Measurements from ENCODE around the gene PRDM4.
"Not testable (repeated sequence)": the region's sequence is repeated elsewhere in the genome, so short reads cannot be mapped to it uniquely, and the experiment has no call there.

PRDM4 gene

DNA sequence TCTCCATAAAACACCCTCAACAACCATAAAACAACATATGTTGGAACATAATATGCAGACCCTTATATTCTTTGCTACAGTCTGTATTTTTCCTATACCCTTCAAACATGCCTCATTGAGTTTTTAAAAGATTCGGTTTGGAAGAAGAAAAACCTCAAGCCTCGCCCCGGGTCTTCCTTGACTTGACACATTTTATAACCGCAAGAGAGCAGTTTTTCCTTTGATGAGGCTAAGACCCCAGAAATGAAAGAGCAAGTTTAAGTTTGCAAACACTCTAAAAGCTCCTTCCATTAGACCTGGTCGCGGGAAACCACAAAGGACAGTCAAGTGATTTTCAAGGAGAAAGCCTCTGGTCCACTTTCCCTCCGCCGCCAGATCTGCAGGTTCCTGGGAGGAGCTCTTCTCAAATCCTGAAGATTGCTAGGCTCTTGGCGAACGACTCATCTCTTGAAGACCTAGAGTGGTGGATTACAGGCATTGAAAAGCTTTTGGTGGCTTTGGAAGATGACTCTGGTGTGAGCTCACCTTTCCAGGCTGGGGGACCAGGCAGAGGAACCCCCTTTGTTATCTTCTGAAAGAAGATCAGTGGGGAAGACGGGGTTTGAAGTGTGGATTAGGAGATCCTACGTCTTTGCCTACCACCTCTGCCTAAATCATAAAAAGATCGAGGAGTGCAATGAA, 13.6 kb upstream of the PRDM4 start, which contains the start of gene ASCL4:
ASCL4 (plus strand) TSS at position 356 of the 681 bp plus-strand sequence. CDS start 515 bp downstream, outside the sequence.
- no peak for DNase-seq (ENCODE audit: low spot score)

DNA sequence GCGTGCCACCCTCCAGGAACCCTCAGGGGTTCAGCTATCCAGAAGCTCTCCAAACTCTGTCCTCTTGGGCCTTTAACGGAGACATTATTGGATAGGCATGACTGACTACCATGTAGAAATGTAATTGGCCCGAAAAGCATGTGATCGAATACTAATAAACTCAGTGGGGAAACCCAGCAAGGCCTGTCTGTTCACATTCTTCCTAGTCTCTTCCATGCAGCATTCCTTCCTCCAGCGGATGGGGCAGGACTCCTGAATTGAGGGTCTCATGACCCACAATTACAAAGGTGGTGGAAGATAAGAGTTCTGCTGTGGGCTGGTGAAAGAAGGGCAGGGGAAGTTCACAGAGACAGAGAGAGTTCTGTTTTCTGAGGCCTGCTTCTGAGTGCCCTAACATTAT, 6.5 kb upstream of the PRDM4 start:
- DNase-seq (ENCODE audit: low spot score), result no peak

DNA sequence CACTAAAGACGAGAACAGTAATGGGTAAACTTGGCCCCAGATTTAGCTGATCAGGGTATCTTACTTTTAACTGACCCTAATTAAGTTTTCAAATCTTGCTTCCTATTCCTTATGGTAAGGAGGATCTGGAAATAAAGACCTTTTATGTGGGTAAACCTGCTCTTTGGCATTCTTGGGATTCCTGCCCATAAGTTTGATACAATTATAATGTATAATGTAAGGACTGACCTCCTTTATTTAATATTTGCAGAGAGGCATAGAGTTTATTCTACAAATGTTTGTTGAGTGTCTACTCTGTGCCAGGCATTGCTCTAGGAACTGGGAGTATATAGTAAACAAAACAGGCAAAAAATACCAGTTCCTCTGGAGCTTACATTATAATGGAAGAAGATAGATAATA, 4.4 kb upstream of the PRDM4 start:
- no peak for DNase-seq (ENCODE audit: low spot score)

DNA sequence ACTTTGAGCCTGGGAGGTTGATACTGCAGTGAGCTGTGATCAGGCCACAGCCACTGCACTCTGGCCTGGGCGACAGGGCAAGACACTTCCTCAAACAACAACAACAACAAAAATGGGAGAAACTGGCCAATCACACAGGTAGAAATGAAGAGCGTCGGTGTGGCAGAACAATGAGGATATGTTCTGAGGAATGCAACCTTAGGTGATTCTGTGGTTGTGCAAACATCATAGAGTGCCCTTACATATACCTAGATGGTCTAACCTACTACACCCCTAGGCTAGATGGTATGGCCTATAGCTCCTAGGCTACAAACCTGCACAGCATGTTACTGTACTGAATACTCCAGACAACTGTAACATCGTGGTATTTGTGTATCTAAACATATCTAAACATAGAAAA, 3.7 kb upstream of the PRDM4 start:
- DNase-seq (ENCODE audit: low spot score), result no peak

DNA sequence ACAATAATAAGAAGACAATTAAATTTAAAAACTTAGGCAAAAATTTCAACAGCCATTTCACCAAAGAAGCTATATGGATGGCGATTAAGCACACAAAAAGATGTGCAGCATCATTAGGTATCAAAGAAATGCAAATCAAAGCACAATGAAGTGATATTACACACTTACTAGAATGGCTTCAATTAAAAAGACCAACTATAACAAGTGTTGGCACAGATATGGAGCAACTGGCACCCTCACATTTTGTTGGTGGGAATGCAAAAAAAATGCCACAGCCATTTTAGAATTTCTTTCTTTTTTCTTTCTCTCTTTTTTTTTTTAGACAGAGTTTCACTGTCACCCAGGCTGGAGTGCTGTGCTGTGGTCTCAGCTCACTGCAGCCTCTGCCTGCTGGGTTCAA, 1.9 kb upstream of the PRDM4 start:
- DNase-seq (ENCODE audit: low spot score), result no peak

DNA sequence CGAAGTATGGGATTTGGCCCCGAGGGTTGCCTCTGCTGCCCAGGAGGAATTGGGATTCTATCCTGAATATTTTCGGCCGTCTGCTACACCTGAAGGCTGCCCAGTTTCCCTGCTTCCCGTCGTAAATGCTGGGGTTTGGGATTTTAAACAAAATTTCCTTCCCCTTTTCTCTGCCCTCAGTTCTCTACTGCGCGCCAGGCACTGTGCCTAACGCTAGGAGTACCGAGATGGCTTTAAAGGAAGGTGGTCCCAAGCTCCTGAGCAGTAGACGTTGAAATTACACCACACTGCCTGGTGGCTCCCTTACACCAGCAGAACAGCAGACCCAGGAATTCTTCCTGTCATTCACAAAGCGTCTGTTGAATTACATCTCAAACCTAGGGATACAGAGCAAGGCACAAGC, 566 bp upstream of the PRDM4 start:
- DNase-seq (ENCODE audit: low spot score), result no peak

DNA sequence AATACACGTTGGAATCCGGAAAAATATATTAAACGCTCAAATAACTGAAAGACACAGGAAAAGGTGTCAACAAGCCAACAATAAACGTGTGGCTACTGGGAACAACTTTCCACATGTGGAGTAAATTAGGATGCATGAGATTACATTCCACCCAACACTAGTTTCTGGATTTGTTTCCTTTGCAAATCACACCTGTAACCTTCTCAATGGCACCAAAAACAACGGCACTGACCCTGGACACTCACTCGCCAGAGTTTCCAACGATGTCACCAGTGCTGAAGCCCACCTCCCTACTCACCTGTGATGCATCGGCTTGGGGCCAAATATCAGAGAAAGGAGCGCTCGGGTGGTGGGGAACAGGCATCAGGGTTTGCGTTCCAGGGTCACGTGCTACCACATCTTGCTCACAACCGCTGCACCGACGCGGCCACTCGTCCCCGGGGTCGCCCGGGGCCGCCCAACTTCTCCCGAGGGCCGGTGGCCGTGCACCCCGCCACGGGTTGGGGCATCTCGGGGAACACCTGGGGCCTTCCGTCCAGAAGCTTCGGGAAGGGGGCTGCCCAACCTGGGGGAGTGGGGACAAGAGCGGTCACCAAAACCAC, 629 bp downstream of the PRDM4 start:
- peak; percentile 17 for DNase-seq (ENCODE audit: low spot score)

DNA sequence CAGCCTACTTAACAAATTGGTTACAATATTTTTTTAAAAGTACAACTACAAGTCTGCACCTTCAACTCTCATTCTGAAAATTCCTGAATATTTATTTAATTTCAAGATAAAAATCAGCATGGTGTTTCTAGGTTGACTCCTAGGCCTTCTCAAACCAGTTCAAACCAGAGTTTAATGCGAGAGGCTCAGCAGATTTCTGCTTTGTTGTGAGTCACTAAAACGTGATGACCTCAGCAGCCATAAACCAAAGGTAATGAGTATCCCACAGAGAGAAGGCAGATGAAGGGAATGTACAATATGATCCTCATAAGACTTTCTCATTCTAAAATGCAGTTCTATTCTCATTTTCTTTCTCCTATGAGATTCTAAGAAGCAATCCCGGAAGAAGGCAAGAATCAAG, 1.5 kb downstream of the PRDM4 start:
- DNase-seq (ENCODE audit: low spot score), result peak; percentile 91

DNA sequence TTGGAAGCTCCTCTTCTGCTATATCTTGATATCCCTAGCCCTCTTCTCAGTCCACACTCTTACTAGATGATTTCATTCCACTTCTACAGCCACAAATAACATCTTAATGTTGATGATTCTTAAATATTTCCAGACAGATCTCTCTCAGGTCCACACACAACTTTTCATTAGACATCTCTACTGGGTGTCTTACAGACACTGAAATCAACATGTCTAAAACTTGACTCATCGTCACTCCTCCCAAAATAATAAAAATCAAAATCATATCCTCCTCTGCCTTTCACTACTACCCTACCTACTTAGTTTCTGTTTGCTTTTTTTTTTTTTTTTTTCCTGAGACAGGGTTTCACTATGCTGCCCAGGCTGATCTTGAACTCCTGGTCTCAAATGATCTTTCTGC, 11.9 kb downstream of the PRDM4 start:
- DNase-seq (ENCODE audit: low spot score), result peak; percentile 49

DNA sequence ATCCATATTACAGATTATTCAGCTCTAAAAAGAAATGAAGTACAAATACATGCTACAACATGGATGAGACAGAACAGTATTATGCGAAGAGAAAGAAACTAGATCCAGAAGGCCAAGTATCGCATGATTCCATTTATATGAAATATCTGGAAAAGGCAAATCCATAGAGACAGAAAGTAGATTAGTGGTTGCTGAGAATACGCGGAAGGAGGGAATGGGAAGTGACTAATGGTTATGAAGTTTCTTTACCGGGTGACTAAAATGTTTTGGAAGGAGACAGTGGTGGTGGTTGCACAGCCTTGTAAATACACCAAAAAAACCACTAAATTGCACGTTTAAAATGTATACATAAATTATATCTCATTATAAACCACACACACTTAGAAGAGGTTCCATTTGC, 12.5 kb downstream of the PRDM4 start:
- peak; percentile 54 for DNase-seq (ENCODE audit: low spot score)

DNA sequence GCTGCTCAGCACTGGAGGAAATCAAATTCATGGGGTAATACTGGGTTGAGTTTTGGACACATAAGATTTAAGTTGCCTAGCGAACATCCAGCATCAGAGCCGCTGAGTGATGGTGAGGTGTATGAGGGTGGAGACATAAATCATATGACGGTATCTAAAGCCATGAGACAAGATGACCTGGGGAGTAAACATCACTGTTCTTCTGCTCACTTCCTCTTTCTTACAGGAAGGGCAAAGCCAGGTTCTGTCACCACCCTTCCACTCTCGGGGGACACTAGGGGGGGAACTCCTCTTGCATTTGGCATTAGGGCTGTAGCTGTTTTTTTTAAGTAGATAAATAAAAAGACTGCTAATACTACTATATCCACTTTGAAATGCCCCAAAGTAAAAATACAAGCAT, 24.0 kb downstream of the PRDM4 start:
- DNase-seq (ENCODE audit: low spot score), result no peak

DNA sequence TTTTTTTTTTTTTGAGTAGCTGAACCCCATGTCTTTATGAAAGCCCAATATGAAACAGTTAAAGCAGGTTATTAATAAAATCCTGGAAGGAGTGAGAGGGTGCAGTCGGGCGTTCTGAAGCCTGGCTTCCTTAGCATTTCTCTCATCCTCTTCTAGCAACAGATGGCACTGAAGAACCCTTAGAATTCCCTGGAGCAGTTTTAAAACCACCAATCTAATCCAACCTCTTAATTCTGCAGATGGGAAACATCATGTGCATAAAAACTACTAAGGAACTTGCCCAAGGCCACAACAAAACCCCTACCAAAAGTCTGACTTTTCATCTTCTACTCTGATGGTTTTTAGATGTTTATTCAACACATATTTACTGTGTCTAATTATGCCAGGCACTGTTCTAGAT, 25.2 kb downstream of the PRDM4 start:
- no peak for DNase-seq (ENCODE audit: low spot score)

DNA sequence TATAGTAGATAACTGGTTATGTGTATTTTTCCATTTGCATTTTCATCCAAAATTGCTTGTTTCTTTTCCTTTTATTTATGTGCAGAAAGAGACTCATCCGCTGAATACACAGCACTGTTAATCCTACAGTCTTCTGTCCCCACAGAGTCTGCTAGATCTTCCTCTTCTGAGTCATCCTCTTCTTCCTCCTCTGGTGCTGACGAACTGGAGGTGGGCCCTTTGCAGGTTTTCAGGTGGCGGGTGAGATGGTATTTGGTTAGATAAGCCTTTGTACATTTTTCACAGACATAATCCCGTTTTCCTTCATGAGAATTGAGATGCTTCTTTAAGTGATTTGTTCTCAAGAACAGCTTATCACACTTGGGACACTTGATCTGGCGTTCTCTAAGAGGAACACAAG, 26.8 kb downstream of the PRDM4 start:
- DNase-seq (ENCODE audit: low spot score), result no peak

DNA sequence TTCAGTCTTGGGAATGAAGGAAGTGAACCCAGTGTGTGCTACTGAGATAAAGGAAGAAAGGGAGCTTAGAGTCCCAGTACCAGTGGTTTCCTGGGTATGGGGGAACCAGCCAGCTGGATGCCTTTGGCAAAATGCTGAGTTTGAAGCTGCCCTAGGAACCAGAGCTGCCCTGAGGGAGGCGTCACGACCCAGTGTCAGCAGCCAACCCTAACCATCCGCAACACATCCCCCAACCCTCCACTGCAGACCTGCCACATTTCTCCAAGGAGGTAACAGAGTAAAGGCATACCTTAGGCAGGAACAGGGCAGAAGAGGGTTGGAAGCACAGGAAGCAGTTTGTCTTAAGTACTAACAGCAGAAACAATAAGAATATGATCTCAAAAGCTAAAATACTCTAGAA, 28.6 kb downstream of the PRDM4 start:
- no peak for DNase-seq (ENCODE audit: low spot score)

DNA sequence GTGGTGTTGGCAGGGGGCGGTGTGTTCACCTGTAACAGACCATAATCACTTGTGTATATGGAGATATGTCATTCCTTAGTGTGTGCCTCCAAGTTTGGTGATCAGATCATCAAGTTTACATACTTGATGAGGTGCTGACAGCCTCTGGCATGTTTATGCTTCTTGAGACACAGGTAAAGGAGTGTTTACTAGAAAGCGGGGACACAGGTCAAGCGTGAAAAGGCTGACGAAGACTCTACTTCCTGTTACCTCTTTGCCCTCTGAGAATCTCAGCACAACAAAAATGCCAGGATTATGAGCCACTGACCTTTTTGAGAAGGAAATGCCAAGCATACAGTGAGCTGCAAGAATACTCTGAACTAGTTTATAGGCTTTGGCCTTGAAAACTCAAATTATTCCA, 29.6 kb downstream of the PRDM4 start:
- DNase-seq (ENCODE audit: low spot score), result peak; percentile 77

DNA sequence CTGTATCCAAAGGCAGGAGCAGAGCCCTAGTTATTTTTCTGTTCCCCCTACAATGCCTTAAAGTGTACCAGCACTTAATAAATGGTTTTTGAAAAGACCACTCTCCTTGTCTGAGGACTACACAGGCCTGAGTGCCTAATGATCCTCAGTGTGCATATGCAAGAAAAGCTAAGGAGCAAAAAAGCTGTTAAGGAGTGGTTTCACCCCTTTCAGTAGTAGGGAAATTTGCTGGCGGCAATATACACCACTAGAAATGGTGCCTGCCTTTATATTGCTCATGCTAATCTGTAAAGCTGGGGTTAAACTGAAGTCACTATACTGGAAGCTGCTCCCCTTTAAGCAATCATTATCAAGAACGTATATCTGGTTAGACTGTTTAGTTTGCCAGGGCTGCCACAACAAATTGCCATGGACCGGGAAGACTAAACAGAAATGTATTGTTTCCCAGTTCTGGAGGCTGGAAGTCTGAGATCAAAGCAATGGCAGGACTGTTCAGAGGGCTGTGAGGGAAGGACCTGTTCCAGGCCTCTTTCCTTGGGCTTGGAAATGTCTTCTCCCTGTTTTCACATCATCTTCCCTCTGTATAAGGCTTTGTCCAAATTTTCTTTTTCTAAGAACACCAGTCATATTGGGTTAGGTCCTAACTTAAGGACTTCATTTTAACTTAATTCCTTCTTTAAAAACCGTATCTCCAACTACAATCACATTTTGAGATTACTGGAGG, 30.2 kb downstream of the PRDM4 start:
- DNase-seq (ENCODE audit: low spot score), result no peak

DNA sequence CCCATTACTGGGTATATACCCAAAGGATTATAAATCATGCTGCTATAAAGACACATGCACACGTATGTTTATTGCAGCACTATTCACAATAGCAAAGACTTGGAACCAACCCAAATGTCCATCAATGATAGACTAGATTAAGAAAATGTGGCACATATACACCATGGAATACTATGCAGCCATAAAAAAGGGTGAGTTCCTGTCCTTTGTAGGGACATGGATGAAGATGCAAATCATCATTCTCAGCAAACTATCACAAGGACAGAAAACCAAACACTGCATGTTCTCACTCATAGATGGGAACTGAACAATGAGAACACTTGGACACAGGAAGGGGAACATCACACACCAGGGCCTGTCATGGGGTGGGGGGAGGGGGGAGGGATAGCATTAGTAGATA, 33.2 kb downstream of the PRDM4 start:
- not testable (repeated sequence) for DNase-seq (ENCODE audit: low spot score)

DNA sequence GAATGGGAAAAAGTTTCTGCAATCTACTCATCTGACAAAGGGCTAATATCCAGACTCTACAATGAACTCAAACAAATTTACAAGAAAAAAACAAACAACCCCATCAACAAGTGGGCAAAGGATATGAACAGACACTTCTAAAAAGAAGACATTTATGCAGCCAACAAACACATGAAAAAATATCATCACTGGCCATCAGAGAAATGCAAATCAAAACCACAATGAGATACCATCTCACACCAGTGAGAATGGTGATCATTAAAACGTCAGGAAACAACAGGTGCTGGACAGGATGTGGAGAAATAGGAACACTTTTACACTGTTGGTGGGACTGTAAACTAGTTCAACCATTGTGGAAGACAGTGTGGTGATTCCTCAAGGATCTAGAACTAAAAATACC, 33.6 kb downstream of the PRDM4 start:
- not testable (repeated sequence) for DNase-seq (ENCODE audit: low spot score)

DNA sequence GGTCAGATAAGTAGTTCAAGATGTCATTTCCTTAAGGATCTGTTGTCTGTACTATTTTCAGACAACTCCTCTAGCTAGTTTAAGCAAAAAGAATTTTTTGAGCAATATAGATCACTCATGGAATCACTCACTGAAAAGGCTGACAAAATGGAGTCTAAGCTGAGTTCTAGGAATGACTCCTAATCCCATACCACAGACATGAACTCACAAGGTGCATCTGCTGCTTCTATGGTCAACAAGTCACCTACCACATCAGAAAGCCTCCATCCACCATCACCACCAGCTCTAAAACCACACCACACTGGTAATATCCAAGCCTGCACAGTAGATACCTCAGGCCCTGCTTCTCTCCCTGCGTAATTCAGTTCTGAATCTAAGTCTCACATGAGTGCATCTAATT, 42.3 kb downstream of the PRDM4 start:
- no peak for DNase-seq (ENCODE audit: low spot score)

DNA sequence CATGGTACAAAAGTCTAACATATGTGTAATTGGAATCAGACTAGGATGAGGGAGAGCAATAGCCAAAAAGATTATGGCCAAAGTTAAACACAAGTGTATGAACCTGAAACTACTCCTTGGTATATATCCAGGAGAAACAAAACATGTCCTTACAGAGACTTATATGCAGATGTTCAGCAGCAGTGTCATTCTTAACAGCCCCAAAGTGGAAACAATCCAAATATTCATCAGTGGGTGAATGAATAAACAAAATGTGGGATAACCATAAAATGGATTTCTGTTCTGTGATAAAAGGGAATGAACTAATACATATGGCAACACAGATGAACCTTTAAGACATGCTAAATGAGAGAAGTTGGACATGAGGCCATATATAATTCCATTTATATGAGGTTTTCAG, 45.2 kb downstream of the PRDM4 start:
- no peak for DNase-seq (ENCODE audit: low spot score)

DNA sequence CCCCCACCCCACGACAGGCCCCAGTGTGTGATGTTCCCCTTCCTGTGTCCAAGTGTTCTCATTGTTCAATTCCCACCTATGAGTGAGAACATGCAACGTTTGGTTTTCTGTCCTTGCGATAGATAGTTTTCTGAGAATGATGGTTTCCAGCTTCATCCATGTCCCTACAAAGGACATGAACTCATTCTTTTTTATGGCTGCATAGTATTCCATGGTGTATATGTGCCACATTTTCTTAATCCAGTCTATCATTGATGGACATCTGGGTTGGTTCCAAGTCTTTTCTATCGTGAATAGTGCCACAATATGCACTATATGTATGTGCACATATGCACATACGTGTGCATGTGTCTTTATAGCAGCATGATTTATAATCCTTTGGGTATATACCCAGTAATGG, 55.4 kb downstream of the PRDM4 start:
- not testable (repeated sequence) for DNase-seq (ENCODE audit: low spot score)

DNA sequence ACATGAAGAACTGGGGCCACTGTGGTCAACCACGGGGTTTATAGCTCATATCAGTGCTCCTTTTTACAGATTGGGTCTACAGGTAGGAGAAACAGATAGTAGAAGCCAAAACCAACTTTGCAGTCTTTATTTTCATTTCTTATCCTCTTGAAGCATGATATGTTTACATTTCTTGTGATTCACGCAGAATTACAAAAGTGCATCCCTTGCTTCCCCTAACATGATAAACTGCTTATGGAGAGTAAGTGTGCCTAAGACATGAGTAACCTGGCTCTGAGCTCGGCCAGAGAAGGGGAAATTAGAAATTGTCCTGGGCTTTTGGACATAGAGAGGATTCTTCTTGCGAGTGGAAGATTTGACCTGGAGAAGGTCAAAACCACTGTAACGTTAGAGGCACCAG, 56.9 kb downstream of the PRDM4 start:
- no peak for DNase-seq (ENCODE audit: low spot score)

DNA sequence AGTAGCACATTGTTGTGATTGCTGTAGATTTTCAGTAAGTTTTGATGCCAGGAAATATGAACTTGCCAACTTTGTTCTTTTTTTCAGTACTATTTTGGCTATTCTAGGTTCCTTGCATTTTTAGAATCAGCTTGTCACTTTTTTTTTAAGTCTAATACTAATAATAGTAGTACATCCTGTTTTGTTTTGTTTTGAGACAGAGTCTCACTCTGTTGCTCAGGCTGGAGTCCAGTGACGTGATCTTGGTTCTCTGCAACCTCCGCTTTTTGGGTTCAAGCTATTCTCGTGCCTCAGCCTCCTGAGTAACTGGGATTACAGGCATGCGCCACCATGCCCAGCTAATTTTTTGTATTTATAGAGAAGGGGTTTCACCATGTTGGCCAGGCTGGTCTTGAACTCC, 58.8 kb downstream of the PRDM4 start:
- DNase-seq (ENCODE audit: low spot score), result no peak

Measured in kidney tubule cell (primary cell).